GM13976 (cell line): ENCODE results near the gene MAP3K7CL.

ENCODE experiments used
- DNase-seq: peaks from one replicate; pipeline ENCODE4 v3.0.0; 2012; ENCODE audit warnings: low spot score
- CTCF ChIP-seq: IDR thresholded peaks from 2 replicates; pipeline ENCODE4 v1.5.1; 2012; ENCODE audit warnings: borderline replicate concordance, mild to moderate bottlenecking; ENCODE audit not compliant: insufficient read depth; ENCODE audit errors: extremely low read depth, missing control alignments, control extremely low read depth
- in situ Hi-C: fragments of 300-500 bp; cut with MboI; formaldehyde crosslinking; loops from one replicate; pipeline ENCODE4 v1.12.0; 2022; ENCODE audit warnings: low sequenced_read_pairs, mixed read lengths, inconsistent platforms; ENCODE audit not compliant: unreplicated experiment

The MAP3K7CL gene

GRCh38 chr21:29213513-29214385 is 83.3 kb downstream of the MAP3K7CL start:
- in situ Hi-C loops, result no loop called here
- no peak for DNase-seq
- no peak for TF ChIP-seq CTCF

- in situ Hi-C loops, result no loop called here
- no peak for DNase-seq
- no peak for TF ChIP-seq CTCF
Measured at GRCh38 chr21:29215709-29216108, 85.3 kb downstream of the MAP3K7CL start.

GRCh38 chr21:29217818-29218291 is 87.4 kb downstream of the MAP3K7CL start:
- in situ Hi-C loops, result no loop called here
- no peak for DNase-seq
- no peak for TF ChIP-seq CTCF

- DNase-seq, result no peak
- TF ChIP-seq CTCF, result no peak
Measured at GRCh38 chr21:29218749-29219148, 88.3 kb downstream of the MAP3K7CL start.

GRCh38 chr21:29219165-29219770 is 88.8 kb downstream of the MAP3K7CL start:
- in situ Hi-C loops, result no loop called here
- DNase-seq, result no peak
- TF ChIP-seq CTCF, result no peak

More at GRCh38 chr21:29218749-29219148, 88.3 kb downstream of the MAP3K7CL start:
- in situ Hi-C loops, result no loop called here

GRCh38 chr21:29221253-29221744 is 90.9 kb downstream of the MAP3K7CL start:
- in situ Hi-C loops, result no loop called here
- DNase-seq, result no peak
- TF ChIP-seq CTCF, result no peak
